HEK293 (cell line): Measurements from ENCODE around the gene SPNS2.

Source experiments
- CTCF ChIA-PET: fragments of 350-600 bp; formaldehyde crosslinking; extraction: SDS; loops from one replicate; lab custom pipeline; 2021; ENCODE audit warnings: antibody characterized with exemption; lab: Yijun Ruan, JAX
- POLR2A ChIA-PET: fragments of 300-600 bp; formaldehyde crosslinking; extraction: SDS; loops from one replicate; lab custom pipeline; 2020; ENCODE audit warnings: antibody characterized with exemption, inconsistent platforms; lab: Yijun Ruan, JAX
- H3K27ac ChIP-seq: fragments of 200-500 bp; sonication (Bioruptor generic); 2 replicates; pipeline ENCODE4 v1.5.1; 2014; ENCODE audit warnings: low read depth, low read length, control low read depth, inconsistent platforms; ENCODE audit errors: extremely low read depth
- H3K36me3 ChIP-seq, 2 experiments: fragments of 200-500 bp in 1 of 2; sonication (Bioruptor generic) in 1 of 2; 1 replicate in 1 of 2; 2 replicates in 1 of 2; pipeline ENCODE4 v1.5.1; 2014 to 2017; ENCODE audit warnings: inconsistent platforms in 2 of 2, low read length in 2 of 2; ENCODE audit not compliant: control insufficient read depth in 2 of 2, insufficient read depth in 1 of 2
- H3K4me1 ChIP-seq: fragments of 200-500 bp; sonication (Bioruptor generic); 2 replicates; pipeline ENCODE4 v1.5.1; 2014; ENCODE audit warnings: mild to moderate bottlenecking, low read length, inconsistent platforms; ENCODE audit not compliant: control insufficient read depth, insufficient read depth
- H3K4me3 ChIP-seq: 2 replicates; pipeline ENCODE4 v1.5.1; 2011; ENCODE audit warnings: low read depth, mild to moderate bottlenecking, control low read depth, low read length, moderate library complexity
- H3K9me3 ChIP-seq: fragments of 200-500 bp; sonication (Bioruptor generic); 2 replicates; pipeline ENCODE4 v1.5.1; 2014; ENCODE audit warnings: low read depth, low read length, inconsistent platforms; ENCODE audit not compliant: control insufficient read depth, insufficient read depth
- BCL11A ChIP-seq: fragments of 450-650 bp; formaldehyde crosslinking; IDR thresholded peaks from 2 replicates; pipeline ENCODE4 v1.5.1; 2016; ENCODE audit warnings: low read depth, missing biosample characterization, missing genetic modification characterization
- KLF1 ChIP-seq: fragments of 450-650 bp; formaldehyde crosslinking; IDR thresholded peaks from 2 replicates; pipeline ENCODE4 v1.5.1; 2016; ENCODE audit warnings: missing biosample characterization, missing genetic modification characterization
- MYNN ChIP-seq: fragments of 450-650 bp; formaldehyde crosslinking; IDR thresholded peaks from 2 replicates; pipeline ENCODE4 v1.5.1; 2016; ENCODE audit warnings: missing biosample characterization, missing genetic modification characterization, borderline replicate concordance
- REST ChIP-seq: fragments of 450-650 bp; formaldehyde crosslinking; IDR thresholded peaks from 2 replicates; pipeline ENCODE4 v1.5.1; 2016; ENCODE audit warnings: missing biosample characterization, missing genetic modification characterization
- ZBTB7A ChIP-seq: fragments of 450-650 bp; formaldehyde crosslinking; IDR thresholded peaks from 2 replicates; pipeline ENCODE4 v1.5.1; 2016; ENCODE audit warnings: low read depth, missing biosample characterization, missing genetic modification characterization
- ZIC2 ChIP-seq: fragments of 450-650 bp; formaldehyde crosslinking; IDR thresholded peaks from 2 replicates; pipeline ENCODE4 v1.5.1; 2016; ENCODE audit warnings: missing biosample characterization, missing genetic modification characterization
- ZNF473 ChIP-seq: fragments of 450-650 bp; formaldehyde crosslinking; IDR thresholded peaks from 2 replicates; pipeline ENCODE4 v1.5.1; 2017; ENCODE audit warnings: missing biosample characterization, missing genetic modification characterization
- ZNF513 ChIP-seq: fragments of 450-650 bp; IDR thresholded peaks from 2 replicates; pipeline ENCODE4 v1.5.1; 2018; ENCODE audit warnings: missing biosample characterization, missing genetic modification characterization
- ZNF514 ChIP-seq: fragments of 450-650 bp; formaldehyde crosslinking; IDR thresholded peaks from 2 replicates; pipeline ENCODE4 v1.5.1; 2016; ENCODE audit warnings: missing biosample characterization, missing genetic modification characterization
- ZNF629 ChIP-seq: fragments of 450-650 bp; formaldehyde crosslinking; IDR thresholded peaks from 2 replicates; pipeline ENCODE4 v1.5.1; 2017; ENCODE audit warnings: missing biosample characterization, missing genetic modification characterization

The SPNS2 gene

GRCh38 chr17:4490637-4491061, 8.0 kb upstream of the SPNS2 start:
- H3K36me3 ChIP-seq: no peaks in the 10 kb centered on the region
- H3K4me3 ChIP-seq: no peak overlapping the region
- H3K27ac ChIP-seq: no peak overlapping the region
- H3K9me3 ChIP-seq: no peaks in the 10 kb centered on the region
- no peak for TF ChIP-seq ZIC2
- no peak for TF ChIP-seq ZBTB7A
- no peak for TF ChIP-seq ZNF514
- CTCF ChIA-PET: interaction anchor here (0.7 to 1.3 kb wide), 4 partner anchors 8 to 76 kb away, joined by 3 to 5 read pairs (median 4); no protein-coding TSS in a partner anchor
- no peaks in the 10 kb centered on the region for H3K4me1 ChIP-seq
- POLR2A ChIA-PET: no interaction called here

GRCh38 chr17:4492721-4493561, 5.7 kb upstream of the SPNS2 start:
- POLR2A ChIA-PET: interaction anchor here (0.5 kb wide), 1 partner anchor 359 kb away, joined by 3 read pairs; no protein-coding TSS in a partner anchor
- CTCF ChIA-PET: interaction anchor here (0.7 to 1.4 kb wide), 4 partner anchors 10 to 74 kb away, joined by 3 to 4 read pairs (median 3); no protein-coding TSS in a partner anchor
- no peaks in the 10 kb centered on the region for H3K9me3 ChIP-seq

GRCh38 chr17:4497101-4497824, 1.4 kb upstream of the SPNS2 start:
- POLR2A ChIA-PET: interaction anchor here (0.6 kb wide), 1 partner anchor 233 kb away, joined by 4 read pairs; the partner anchor contains the start of gene ANKFY1
- H3K4me3 ChIP-seq: no peak overlapping the region
- H3K27ac ChIP-seq: no peak overlapping the region
- TF ChIP-seq ZNF629 (no peak), ZIC2 (peak; percentile 92)
- CTCF ChIA-PET: no interaction called here
- no peaks in the 10 kb centered on the region for H3K36me3 ChIP-seq
- H3K4me1 ChIP-seq: no peaks in the 10 kb centered on the region
- no peaks in the 10 kb centered on the region for H3K9me3 ChIP-seq

More at GRCh38 chr17:4492721-4493561, 5.7 kb upstream of the SPNS2 start:
- Histone ChIP-seq H3K4me1 (no peaks in the 10 kb centered on the region), H3K36me3 (no peaks in the 10 kb centered on the region)
- TF ChIP-seq ZNF473 (tag by site-specific recombination) (no peak), MYNN (tag by site-specific recombination) (peak; percentile 69; the same call in 1 of the 2 replicates), REST (tag by site-specific recombination) (peak; percentile 99), BCL11A (0 out of 2 replicates have a peak, but pooled peaks have one; percentile 53), ZNF513 (tag by site-specific recombination) (no peak), KLF1 (tag by site-specific recombination) (0 out of 2 replicates have a peak, but pooled peaks have one; percentile 33)
- TF ChIP-seq, all 188 proteins: peak for 4
- Histone ChIP-seq H3K4me3 (no peak overlapping the region), H3K27ac (no peak overlapping the region)
